Measurements from ENCODE around the gene EPB41L4B. TPM values are rescaled to one million over a fixed set of nuclear protein-coding genes. Genes with fewer than 3 reads are reported as not detected.

EPB41L4B gene
- total and polyA plus RNA-seq, 2 experiments from 2014 or later, result 11.0 to 32.2 TPM

- Histone ChIP-seq H3K27me3 (ENCODE audit: insufficient read depth) (no peaks in the 10 kb centered on the region), H3F3A (replicated peaks; ENCODE audit: low read depth) (no peaks in the 10 kb centered on the region), H3K4me3 (no peak overlapping the region), H3K4me2 (no peak overlapping the region), H4K20me1 (replicated peaks; ENCODE audit: insufficient read depth) (peaks cover 4% of the 10 kb centered on the region; the same call in 1 of the 2 replicates), H3K4me1 (ENCODE audit: insufficient read depth) (peaks cover 12% of the 10 kb centered on the region), H3K27ac (ENCODE audit: low read depth) (no peak overlapping the region), H3K79me2 (replicated peaks; ENCODE audit: insufficient read depth) (peaks cover 31% of the 10 kb centered on the region), H2AFZ (no peak overlapping the region), H3K36me3 (ENCODE audit: insufficient read depth) (no peaks in the 10 kb centered on the region; the same call in 1 of the 2 replicates), H3K9me2 (ENCODE audit: insufficient read depth) (no peaks in the 10 kb centered on the region)
- DNase-seq (ENCODE audit: low spot score), result no peak
- Mint-ChIP-seq H3K36me3 (ENCODE audit: low read depth) (peaks cover 16% of the 10 kb centered on the region), H3K4me3 (no peak overlapping the region), H3K27me3 (ENCODE audit: insufficient read depth, low read depth, poor library complexity) (no peaks in the 10 kb centered on the region), H3K27ac (no peak overlapping the region), H3K4me1 (peaks cover 21% of the 10 kb centered on the region), H3K9me3 (no peaks in the 10 kb centered on the region)
- no peak for ATAC-seq
- no peak for TF ChIP-seq NANOG (IDR thresholded peaks at IDR 0.05; ENCODE audit: borderline replicate concordance)
- TF ChIP-seq EZH2 (IDR thresholded peaks at IDR 0.05; ENCODE audit: low read depth, unreplicated experiment), result no peak
- TF ChIP-seq ZNF462 (CRISPR knock-in tag; IDR thresholded peaks at IDR 0.05), result no peak
- TF ChIP-seq ZNF331 (CRISPR knock-in tag; IDR thresholded peaks at IDR 0.05; ENCODE audit: low read depth), result no peak
- TF ChIP-seq STAT1 (IDR thresholded peaks at IDR 0.05; ENCODE audit: unreplicated experiment), result no peak
- TF ChIP-seq JUNB (IDR thresholded peaks at IDR 0.05; ENCODE audit: unreplicated experiment), result no peak
- TF ChIP-seq ZNF114 (CRISPR knock-in tag; IDR thresholded peaks at IDR 0.05), result no peak
- no peak for TF ChIP-seq POLR2AphosphoS5 (IDR thresholded peaks at IDR 0.05; ENCODE audit: low read depth)
- TF ChIP-seq, protein P1, sequence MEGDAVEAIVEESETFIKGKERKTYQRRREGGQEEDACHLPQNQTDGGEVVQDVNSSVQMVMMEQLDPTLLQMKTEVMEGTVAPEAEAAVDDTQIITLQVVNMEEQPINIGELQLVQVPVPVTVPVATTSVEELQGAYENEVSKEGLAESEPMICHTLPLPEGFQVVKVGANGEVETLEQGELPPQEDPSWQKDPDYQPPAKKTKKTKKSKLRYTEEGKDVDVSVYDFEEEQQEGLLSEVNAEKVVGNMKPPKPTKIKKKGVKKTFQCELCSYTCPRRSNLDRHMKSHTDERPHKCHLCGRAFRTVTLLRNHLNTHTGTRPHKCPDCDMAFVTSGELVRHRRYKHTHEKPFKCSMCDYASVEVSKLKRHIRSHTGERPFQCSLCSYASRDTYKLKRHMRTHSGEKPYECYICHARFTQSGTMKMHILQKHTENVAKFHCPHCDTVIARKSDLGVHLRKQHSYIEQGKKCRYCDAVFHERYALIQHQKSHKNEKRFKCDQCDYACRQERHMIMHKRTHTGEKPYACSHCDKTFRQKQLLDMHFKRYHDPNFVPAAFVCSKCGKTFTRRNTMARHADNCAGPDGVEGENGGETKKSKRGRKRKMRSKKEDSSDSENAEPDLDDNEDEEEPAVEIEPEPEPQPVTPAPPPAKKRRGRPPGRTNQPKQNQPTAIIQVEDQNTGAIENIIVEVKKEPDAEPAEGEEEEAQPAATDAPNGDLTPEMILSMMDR (conservative IDR thresholded peaks at IDR 0.05; ENCODE audit: low read depth in 2 of 2), result no peak
Observed at GRCh38 chr9:109273869-109274268, 47.0 kb downstream of the EPB41L4B start.
